Measurements from ENCODE around the gene GPR87.

Gene GPR87

DNA sequence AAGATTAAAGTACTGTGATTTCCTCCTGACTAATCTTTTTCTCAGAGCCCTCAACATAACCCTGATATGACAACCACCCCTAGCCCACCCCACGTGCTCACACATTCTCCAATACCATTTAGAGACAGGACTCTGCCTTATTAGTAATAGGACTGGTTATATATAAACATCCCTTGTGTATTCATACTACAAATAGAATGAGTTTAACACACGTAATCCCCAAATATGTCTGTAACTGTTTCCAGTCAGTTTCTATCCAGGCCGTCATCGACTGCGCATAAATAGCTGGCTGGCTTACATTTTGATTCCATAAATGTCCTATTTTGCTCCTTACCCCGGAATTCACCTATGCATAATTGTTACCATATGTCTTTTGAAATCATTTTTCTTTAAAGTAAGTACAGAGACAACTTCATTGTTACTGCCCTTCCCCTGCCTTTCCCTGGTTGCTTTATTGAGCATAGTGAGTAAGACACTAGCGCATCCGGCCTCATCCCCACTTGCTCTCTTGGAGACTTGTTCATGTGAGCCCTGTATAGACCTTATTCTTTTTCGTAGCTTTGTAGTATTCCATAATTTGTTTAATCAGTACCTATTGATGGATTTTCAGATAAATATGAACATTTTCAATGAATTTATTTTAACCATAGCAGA, 34.8 kb downstream of the GPR87 start:
- no peak for DNase-seq (ENCODE audit: low read depth)

DNA sequence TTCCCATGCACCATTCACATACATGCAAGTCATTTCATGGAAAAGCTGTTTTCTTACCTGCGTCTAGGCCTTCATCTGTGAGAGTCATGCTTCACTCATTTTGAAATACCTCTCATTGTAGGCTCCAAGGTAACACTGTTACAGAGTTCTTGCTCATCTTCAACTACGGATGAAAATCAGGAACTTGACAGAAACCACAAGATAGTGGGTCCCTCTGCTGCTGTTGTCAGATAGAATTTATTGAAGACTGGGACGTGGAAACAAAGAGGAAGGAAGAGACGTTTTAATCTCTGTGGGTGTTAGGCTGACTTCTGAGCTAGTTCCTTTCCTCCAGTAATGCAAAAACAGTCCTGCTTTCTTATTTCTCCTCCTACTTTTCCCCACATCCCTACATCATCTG, 38.4 kb downstream of the GPR87 start, which contains the start of gene P2RY14:
Gene P2RY14, minus strand, starts transcription at position 313 of the 400 bp plus-strand sequence. CDS start 64,226 bp downstream, outside the sequence.
- no peak for DNase-seq (ENCODE audit: low read depth)

DNA sequence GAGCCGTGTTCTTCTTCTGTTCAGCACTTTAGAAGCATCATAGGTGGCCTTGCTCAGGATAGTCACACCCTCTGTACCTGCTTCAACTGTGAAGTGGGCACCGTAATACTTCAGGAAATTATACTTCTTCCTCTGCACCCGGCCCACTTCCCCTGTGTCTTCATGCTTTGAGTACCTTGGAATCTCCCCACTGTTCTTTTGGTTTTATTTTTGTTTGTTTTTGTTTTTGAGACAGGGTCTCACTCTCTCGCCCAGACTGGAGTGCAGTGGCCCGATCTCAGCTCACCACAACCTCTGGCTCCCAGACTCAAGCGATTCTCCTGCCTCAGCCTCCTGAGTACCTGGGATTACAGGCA, 40.0 kb downstream of the GPR87 start:
- no peak for DNase-seq (ENCODE audit: low read depth)

DNA sequence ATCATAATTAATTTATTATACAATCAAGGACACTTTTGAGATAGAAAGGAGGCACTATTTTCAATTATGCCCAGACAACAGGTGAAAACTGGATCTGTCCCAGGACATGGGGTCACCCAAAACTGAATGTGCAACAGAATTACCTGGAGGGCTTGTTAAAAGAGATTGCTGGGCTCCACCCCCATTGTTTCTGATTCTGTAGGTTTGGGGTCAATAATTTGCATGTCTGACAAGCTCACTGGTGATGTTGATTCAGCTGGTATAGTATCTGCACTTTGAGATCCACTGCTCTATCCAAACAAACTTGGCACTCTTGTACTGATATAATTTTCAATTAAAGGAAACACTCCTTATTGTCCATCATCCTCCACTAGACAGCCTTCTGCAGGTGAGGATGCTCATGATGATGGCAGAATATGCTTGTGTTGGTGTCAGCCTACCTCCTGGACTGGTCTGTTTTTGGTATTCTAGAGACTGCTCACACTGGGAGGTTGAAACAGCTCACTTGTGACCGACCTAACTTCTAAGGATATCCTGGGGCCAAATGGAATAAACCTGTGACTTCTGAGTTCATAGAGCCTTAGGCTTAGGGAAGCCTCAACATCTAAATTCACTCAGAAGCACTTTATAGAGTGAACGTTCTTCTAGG, 40.5 kb downstream of the GPR87 start:
- no peak for DNase-seq (ENCODE audit: low read depth)

DNA sequence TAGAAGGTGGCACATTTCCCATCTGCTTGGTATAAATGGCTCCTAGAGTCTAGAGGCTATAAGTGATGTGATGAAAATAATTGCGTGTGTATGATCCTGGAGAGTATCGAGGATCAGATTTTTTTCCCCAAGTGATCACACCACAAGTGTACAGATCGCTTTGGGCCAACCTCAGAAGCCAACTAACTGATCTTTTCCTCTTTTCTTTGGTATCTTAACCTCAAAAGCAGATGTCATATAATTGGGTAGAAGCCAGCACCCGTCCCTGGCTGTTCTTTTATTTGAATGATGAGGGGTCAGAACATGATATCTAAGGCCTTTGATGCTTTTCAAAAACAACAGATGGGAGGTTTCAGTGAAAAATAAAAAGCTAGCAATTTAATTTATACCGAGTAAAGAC, 41.5 kb downstream of the GPR87 start:
- no peak for DNase-seq (ENCODE audit: low read depth)

DNA sequence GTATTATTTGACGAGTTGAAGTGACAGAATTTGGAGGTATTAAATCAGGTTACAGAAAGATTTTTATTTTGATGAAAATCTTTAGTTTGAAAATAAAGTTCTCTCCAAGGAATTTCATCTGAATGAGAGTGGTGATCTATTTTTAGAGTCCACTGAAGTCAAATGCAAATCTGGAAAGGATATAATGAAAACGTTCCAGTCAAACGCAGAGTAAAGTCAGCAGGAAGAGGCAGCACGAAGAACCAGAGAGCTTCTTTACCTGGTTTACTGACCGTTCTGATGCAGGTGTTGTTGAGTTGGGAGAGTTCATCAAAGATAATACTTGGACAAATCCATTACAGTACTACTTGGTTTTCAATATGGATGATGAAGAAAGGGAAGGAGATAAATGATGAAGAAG, 47.0 kb downstream of the GPR87 start:
- DNase-seq (ENCODE audit: low read depth) = no peak

DNA sequence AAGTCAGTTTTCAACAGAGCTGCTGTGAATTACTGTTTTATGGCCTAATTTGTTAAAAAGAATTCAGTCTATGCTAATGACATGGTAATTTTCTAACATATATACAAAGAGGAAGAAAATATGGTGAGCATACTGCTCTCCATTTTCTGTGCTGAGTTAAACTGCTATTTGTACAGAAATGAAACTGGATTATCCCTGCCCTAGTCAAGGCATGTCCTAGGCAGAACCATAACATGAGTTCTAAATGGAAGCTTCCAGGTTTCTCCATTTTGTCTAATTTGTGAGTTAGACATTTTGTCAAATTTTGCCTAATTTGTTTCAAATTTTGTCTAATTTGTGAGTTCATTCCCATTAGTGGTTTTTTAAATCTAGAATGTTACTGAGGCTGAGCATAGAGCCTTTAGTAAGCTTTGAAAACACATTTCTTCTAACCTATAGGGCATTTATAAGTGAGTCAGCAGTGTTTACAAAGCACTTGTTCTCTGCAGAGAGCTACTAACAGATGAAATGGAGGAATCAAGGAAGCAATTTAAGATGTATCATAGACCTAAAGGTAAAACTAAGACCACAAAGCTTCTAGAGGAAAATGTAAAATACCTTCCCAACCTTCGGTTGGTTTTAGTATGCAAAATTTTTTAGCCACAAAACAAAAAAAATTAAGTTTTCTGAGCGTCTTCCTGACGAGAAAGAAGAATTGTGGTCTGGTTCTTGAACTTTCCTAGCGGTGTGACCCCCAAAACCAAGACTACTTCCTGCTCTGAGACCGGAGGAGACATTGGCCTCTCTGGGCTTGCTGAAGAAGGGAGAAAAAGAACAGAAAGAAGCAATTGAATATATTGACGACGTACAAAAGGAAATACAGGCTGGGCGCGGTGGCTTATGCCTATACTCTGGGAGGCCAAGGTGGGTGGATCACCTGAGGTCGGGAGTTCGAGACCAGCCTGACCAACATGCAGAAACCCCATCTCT, 48.1 kb downstream of the GPR87 start:
- DNase-seq (ENCODE audit: low read depth) = no peak

DNA sequence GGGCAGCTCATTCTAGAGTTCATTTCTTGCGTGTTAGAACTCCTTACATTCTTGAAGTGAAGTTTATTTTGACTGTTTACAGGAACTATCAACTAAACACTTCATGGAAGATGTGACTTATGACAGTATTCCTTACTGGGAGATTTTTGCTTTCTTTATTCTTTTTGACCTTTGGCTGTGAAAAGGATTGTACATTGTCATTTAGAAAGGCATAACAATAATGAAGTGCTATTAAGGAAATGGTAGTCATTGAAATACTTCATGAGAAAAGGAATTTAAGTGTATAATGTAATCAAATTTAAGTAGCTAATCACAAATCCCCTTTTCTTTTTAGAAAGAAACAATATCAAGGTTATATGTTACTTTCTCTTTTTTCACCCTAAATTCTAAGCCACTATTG, 49.6 kb downstream of the GPR87 start:
- no peak for DNase-seq (ENCODE audit: low read depth)

DNA sequence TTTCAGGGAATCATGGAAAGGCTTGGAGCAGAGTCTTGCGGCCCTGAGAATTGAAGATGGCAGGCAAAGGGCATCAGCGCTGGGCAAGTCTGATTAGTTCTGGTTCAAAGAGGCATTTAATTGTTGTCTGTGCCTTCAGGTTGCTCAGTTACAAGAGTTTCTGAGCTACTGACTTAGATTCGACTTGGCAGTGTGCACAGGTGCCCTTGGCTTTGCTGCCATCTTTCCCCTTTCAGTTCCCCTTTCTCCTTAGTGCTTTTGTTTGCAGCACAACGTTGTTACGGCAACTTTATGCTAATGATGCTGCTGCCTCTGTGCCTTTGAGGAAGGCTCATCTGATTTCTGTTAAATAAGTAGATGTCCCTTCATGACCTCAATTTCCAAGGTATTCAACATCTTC, 50.8 kb downstream of the GPR87 start:
- no peak for DNase-seq (ENCODE audit: low read depth)

DNA sequence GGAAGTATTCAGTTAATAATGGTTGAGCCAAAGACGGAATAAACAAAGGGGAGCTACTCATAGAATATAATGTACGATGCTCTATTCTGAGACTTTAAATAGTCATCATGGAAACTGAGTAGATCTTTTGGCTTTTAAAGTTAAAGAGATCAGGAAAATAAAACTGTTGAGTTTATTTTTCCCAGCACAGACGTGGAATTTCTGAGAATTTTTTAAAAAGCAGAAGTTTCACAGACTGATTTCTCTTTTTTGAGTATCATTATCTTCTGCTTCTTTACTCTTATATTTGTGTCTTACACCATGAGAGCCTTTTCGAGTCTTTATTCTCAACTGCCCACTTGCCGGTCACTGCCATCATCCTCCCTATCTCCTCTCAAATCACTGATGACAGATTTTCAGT, 51.5 kb downstream of the GPR87 start:
- no peak for DNase-seq (ENCODE audit: low read depth)

DNA sequence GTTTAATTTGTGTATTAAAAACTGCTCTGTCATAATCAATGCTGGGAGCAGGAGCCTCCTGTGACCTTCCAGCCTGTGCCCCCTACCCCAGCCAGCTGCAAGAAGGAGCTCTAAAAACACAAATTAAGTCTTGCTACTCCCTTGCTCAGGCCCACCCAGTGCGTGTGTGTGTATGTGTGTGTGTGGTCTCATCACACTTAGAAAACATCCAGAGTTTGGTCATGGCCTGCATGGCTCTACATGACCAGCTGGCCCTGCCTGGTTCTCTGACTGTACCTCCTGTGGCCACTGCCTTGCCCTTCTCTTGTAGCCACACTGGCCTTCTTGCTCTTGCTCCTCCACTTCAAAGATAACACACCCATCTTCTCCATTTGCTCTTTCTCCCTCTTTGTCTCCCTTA, 52.0 kb downstream of the GPR87 start:
- no peak for DNase-seq (ENCODE audit: low read depth)

DNA sequence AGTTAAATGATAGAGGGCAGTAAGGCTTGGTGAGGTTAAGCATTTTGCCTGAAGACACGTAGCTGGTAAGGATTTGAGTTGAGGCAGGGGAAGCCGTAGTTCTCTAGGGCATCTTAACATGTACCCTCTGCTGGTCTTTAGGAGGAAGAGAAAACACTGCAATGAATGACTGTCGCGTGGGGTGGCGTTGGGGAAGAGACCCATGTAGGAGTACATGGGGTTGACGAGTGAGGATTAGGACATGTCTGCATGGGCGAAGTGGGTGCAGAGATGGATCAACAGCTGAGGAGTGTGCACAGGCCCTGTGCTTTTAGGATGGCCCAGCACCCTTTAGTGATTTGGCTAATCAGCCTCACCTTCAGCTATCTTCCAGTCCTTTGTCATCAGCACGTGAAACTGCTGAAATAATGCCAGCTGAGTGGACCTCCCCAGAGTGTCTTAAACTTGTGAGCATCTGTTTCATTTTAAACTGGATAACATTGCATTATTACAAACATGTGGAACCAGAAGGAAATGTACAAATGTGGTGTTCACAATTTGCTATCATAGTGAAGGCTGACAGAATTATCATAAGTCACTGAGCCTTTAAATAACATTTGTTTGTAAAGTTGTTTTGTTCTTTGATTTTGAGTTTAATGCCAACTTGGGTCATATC, 53.6 kb downstream of the GPR87 start:
- no peak for DNase-seq (ENCODE audit: low read depth)

DNA sequence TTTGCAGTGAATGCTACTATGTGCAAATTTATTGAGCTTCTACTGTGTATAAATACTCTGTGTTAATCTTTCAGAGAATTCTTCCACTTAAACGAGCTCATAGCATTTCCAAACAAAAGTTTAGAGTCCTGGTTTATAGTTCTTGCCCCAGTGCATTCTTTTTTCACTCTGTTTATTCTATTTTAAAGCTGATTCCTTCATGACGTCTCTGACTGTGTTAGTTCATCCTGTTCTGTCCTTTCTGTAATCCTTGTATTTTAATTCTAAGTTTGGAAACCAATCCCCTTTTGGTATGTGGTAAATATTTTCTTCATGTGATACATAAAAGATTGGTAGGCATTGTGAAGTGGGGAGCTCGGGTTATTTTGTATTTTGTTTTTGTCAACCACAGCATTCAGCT, 57.0 kb downstream of the GPR87 start:
- DNase-seq (ENCODE audit: low read depth) = no peak

DNA sequence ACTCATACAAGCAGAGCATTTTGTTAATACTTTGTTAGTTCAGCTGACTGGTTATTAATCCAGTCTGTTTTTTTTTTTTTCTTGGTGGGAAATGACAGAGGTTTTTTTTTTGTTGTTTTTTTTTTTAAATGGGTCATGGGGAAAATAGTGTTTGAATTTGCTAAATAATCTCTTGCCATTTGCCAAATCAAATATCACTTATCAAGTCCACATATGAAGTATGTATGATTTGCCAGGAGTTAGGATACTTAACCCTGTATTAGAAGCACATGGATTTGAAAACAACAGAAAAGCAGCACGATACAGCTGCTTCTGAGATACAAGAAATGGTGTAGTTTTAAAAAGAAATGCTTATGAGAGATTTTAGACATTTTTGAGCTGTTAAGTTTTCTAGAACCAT, 59.9 kb downstream of the GPR87 start:
- DNase-seq (ENCODE audit: low read depth) = no peak

DNA sequence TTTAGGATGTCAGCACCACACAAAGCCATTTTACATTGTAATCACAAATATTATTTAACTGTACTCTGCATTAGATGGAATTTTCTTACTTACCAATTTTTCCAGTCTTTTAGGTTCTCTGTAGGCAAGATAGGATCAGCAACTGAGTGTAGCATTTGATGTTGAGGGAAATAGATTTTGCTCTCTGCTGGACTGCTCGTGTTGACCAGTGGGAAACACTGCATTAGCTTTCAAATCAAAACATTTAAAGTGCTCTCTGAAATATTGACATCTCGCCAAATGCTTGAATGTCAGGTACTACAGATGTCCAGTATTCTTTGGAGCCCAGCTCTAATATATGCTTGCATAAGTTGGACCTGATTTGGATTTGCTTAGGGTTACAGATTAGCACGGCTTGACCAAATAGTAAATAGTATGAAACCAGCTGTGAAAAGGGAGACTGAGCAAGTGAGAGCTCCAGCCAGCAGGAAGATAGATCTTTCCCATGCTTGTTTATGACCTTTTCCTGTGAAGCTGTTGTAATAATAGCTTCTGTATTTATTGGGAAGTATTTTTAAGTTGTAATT, 67.8 kb downstream of the GPR87 start:
- no peak for DNase-seq (ENCODE audit: low read depth)
